Uterus (tissue), 4 donors: Measurements from ENCODE around the gene RFX2. TPM values are rescaled to one million over a fixed set of nuclear protein-coding genes. Genes with fewer than 3 reads are reported as not detected.
A peak's percentile ranks its signal among the peaks of the same experiment; 100 is the strongest.
"Not testable (repeated sequence)": the region's sequence is repeated elsewhere in the genome, so short reads cannot be mapped to it uniquely, and the experiment has no call there.

Experiments used
- DNase-seq, 2 donors: peaks; one replicate each; pipeline ENCODE4 v3.0.0-alpha.2; 2019 to 2020
- H3K27ac ChIP-seq, 2 donors: fragments of 200-600 bp; sonication (generic); 1 replicate in 1 of 2; 2 replicates in 1 of 2; pipeline ENCODE4 v1.5.1; 2016 to 2018
- H3K27me3 ChIP-seq, 2 donors: fragments of 200-600 bp; sonication (generic); one replicate each; pipeline ENCODE4 v1.5.1; 2018 to 2019; ENCODE audit warnings: control low read depth in 1 of 2
- H3K36me3 ChIP-seq, 2 donors: fragments of 200-600 bp; sonication (generic); one replicate each; pipeline ENCODE4 v1.5.1; 2019; ENCODE audit warnings: control low read depth in 1 of 2
- H3K4me1 ChIP-seq, 2 donors: fragments of 200-600 bp; sonication (generic); one replicate each; pipeline ENCODE4 v1.5.1; 2018 to 2019; ENCODE audit warnings: control low read depth in 1 of 2
- H3K4me3 ChIP-seq, 2 donors: fragments of 200-600 bp; sonication (generic); 1 replicate in 1 of 2; 2 replicates in 1 of 2; pipeline ENCODE4 v1.5.1; 2018 to 2019; ENCODE audit warnings: mild to moderate bottlenecking in 1 of 2
- H3K9me3 ChIP-seq, 2 donors: fragments of 200-600 bp; sonication (generic); one replicate each; pipeline ENCODE4 v1.5.1; 2019; ENCODE audit warnings: control low read depth in 1 of 2
- POLR2A ChIP-seq, 2 donors: fragments of 450-650 bp; IDR thresholded peaks; one replicate each; pipeline ENCODE4 v1.6.1; 2016; ENCODE audit warnings: antibody characterized with exemption in 2 of 2, mild to moderate bottlenecking in 1 of 2, moderate library complexity in 1 of 2
- intact Hi-C: fragments of 100-400 bp; cut with DNase I; formaldehyde crosslinking; loops from one replicate; pipeline ENCODE4 v1.15.1; 2023; ENCODE audit warnings: low total_unique reads
- total RNA-seq, 4 donors: library from RNA; depleted of rRNA in 3 of 4; stranded (reverse); fragments of >200 nt in 3 of 4; gene quantifications; one replicate each; pipeline versions ENCODE4 v1.1.0 to v1.2.4, GENCODE V29; 2014 to 2023
- TF ChIP-seq, protein P1 (sequence below), 4 experiments: fragments of 200-600 bp in 2 of 4; fragments of 450-650 bp in 2 of 4; sonication (generic) in 2 of 4; IDR thresholded peaks; one replicate each; pipeline ENCODE4 v1.5.1; 2016 to 2019; ENCODE audit warnings: antibody characterized with exemption in 4 of 4, mild to moderate bottlenecking in 2 of 4, moderate library complexity in 1 of 4
- donor health status: DM: yes; HTN: yes; CAD: no.

RFX2 gene
- total RNA-seq, 4 donors from 2014 or later: 10.5 to 77.9 (median 22.8) TPM

DNA sequence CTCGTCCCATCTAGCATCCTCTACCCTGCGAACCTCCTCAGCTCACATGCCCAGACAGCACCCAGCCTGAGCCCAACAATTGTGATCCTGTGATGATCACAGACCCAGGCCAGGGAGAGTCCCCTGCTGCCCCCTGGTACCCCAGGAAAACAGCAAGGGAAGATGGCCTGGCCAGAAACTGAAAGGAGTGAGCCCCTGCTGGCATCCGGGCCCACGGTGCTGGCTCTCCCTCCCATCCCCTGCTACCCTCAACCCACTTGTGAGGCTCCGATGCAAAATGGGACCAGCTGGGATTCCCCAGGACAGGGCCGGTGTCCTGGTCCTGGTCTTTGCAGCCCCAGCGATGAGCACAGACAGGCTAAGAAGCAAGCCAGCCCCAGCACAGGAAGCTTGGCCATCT is 146.4 kb downstream of the RFX2 start:
- DNase-seq: no peak
- Histone ChIP-seq H3K36me3 (no peaks in the 10 kb centered on the region), H3K27me3 (no peaks in the 10 kb centered on the region), H3K9me3 (no peaks in the 10 kb centered on the region), H3K27ac (no peak overlapping the region), H3K4me1 (peaks cover 0 to 19% of the 10 kb centered on the region in 2 donors), H3K4me3 (no peak overlapping the region)
- intact Hi-C loops: no loop called here
- TF ChIP-seq, protein P1, sequence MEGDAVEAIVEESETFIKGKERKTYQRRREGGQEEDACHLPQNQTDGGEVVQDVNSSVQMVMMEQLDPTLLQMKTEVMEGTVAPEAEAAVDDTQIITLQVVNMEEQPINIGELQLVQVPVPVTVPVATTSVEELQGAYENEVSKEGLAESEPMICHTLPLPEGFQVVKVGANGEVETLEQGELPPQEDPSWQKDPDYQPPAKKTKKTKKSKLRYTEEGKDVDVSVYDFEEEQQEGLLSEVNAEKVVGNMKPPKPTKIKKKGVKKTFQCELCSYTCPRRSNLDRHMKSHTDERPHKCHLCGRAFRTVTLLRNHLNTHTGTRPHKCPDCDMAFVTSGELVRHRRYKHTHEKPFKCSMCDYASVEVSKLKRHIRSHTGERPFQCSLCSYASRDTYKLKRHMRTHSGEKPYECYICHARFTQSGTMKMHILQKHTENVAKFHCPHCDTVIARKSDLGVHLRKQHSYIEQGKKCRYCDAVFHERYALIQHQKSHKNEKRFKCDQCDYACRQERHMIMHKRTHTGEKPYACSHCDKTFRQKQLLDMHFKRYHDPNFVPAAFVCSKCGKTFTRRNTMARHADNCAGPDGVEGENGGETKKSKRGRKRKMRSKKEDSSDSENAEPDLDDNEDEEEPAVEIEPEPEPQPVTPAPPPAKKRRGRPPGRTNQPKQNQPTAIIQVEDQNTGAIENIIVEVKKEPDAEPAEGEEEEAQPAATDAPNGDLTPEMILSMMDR (IDR thresholded peaks at IDR 0.05): no peak
- TF ChIP-seq POLR2A (IDR thresholded peaks at IDR 0.05): no peak

DNA sequence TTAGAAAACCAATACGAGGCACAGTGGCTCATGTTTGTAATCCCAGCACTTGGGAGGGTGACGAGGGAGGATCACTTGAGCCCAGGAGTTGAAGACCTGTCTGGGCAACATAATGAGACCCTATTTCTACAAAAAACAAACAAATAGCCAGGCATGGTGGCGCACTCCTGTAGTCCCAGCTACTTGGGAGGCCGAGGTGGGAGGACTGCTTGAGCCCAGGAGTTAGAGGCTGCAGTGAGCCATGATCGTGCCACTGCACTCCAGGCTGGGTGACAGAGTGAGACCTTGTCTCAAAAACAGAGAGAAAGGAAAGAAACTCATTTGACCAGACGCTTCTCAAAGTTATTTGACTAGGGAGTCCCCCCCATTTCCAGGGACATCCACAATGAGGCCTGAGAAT is 147.0 kb downstream of the RFX2 start:
- intact Hi-C loops, H3K27ac ChIP-seq, H3K27me3 ChIP-seq, H3K36me3 ChIP-seq, H3K4me3 ChIP-seq, H3K9me3 ChIP-seq, DNase-seq: not testable (repeated sequence)
- H3K4me1 ChIP-seq: peaks cover 0 to 14% of the 10 kb centered on the region in 2 donors

DNA sequence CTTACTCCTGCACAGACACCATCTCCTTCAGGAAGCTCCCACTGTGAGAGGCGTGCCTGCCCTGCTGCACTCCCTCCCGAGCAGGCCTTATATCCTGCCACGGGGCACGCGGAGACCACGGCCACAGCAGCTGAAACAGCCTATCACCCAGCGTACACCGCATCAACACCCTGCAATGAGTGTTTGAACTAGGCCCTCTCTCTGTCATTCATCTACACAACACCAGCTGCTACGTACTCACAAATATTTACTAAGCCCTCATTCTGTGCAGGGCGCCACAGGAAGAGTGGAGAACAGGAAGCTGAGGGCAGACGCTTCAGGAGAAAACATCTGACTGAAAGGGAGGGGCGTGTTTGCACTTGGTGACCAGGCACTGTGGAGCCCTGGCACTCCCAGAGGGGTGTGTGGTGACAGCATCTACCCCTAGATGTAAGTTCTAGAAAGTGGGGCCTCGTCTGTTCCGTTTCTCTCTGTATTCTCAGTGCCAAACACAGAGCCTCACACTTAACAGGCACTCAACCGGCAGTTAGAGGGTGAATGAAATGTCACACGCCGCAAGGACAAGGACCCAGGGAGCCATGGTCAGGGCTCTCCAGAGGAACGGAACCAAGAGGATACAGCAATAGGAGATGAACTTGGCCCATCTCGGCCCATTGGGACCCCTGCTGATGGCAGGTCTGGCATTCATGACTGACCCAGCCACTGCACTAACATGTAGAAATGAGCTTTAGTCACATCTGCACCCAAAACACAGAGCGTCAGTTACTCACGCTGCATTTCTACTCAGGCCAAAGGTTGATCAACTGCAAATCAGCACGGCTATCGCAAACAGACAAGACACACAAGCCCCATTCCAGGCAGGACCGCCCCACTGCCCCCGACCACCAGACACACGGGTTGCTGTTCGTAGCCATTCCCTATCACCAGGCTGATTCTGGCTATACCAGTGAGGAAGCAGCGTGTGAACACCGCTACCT is 148.0 kb downstream of the RFX2 start:
- intact Hi-C loops: no loop called here
- DNase-seq: no peak
- TF ChIP-seq, protein P1 (IDR thresholded peaks at IDR 0.05): no peak
- no peak for TF ChIP-seq POLR2A (IDR thresholded peaks at IDR 0.05)
- Histone ChIP-seq H3K9me3 (no peaks in the 10 kb centered on the region), H3K27me3 (no peaks in the 10 kb centered on the region), H3K27ac (peak overlapping the region in 1 of 2 donors; percentile 31), H3K4me1 (peaks cover 0 to 12% of the 10 kb centered on the region in 2 donors), H3K4me3 (no peak overlapping the region), H3K36me3 (no peaks in the 10 kb centered on the region)

DNA sequence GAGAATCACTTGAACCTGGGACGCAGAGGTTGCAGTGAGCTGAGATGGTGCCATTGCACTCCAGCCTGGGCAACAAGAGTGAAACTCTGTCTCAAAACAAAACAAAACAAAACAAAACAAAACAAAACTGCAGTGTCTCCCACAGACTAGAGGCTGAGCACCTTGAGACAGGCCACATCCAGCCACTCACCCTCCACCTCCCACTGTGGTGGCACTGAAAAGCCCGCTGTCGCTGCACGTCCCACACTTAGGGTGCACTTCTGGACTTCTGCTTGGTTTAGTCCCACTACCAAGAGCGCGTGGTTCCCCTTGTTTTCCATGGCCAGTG is 148.7 kb downstream of the RFX2 start:
- intact Hi-C loops, H3K9me3 ChIP-seq, H3K27me3 ChIP-seq, H3K36me3 ChIP-seq, H3K4me3 ChIP-seq, DNase-seq: not testable (repeated sequence)
- H3K4me1 ChIP-seq: peaks cover 0 to 12% of the 10 kb centered on the region in 2 donors
- H3K27ac ChIP-seq: peak overlapping the region in 1 of 2 donors; percentile 31

DNA sequence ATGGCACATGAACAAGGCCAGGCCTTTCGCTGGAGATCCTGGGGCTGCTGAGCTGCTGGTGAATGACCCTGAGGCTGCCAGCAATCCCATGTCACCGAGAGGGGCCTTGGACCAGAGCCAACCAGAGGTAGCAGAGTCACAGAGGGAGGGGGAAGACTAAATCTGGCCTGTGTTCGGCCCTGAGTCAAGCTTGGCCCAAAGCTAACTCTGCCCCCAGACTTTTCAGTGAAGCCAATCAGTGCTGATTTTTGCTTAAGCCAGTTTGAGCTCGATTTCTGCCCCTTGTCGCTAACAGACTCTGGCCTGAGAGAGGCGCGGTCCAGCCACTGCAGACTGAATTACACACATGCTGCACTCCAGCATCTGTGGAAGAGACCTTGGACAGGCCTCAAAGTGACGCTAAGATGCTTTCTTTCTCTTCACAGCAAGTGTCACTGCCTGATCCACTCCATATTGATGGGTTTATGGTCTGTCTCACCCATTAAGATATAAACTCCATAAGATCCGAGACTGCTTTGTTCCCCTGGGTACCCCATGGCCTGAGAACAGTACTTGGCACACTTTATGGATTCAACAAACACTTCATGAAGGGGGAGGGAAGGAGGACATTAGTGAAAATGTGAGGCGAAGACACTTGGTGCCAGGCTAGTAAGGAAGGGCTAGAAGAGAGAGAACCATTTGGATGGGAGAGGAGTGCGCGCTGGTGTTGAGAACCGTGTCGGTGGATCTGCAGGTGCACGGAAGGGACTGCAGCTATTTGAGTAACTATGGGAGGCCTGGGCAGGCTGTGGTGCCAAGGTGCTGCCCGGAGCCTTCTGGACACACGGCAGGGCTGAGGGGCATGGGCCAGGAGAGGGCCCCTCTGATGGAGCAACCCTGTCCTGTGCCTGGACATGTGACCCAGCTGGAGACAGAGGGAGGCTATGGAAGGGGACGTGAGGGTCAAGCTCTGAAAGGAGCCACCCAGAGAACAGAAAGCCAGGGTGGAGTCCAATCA is 150.0 kb downstream of the RFX2 start:
- Histone ChIP-seq H3K9me3 (no peaks in the 10 kb centered on the region), H3K27me3 (no peaks in the 10 kb centered on the region), H3K4me3 (no peak overlapping the region), H3K36me3 (no peaks in the 10 kb centered on the region), H3K4me1 (peaks cover 4 to 12% of the 10 kb centered on the region in 2 donors), H3K27ac (no peak overlapping the region)
- intact Hi-C loops: no loop called here
- no peak for DNase-seq
- TF ChIP-seq, protein P1 (IDR thresholded peaks at IDR 0.05): no peak
- TF ChIP-seq POLR2A (IDR thresholded peaks at IDR 0.05): no peak
